HepG2 (cell line): ENCODE data around the gene CSDE1. TPM values are rescaled to one million over a fixed set of nuclear protein-coding genes. Genes with fewer than 3 reads are reported as not detected.
A peak's percentile ranks its signal among the peaks of the same experiment; 100 is the strongest.

Experiments used
- ATAC-seq: fragments of 200-7000 bp; cut with Tn5 transposase; 3 replicates; pipeline ENCODE4 v1.9.1; 2020; ENCODE audit warnings: mild to moderate bottlenecking, moderate library complexity
- BruUV-seq: library from RNA; stranded (reverse); fragments of 400-500 nt; replicated peaks from 2 replicates; lab custom pipeline; 2021; lab: Mats Ljungman, UMichigan
- CTCF ChIA-PET: fragments of 300-600 bp; formaldehyde crosslinking; extraction: SDS; loops from one replicate; lab custom pipeline; 2021; ENCODE audit warnings: low total read pairs, inconsistent platforms, low intra/inter-chr PET ratio; lab: Yijun Ruan, JAX
- POLR2A ChIA-PET: fragments of 350-600 bp; sonication (Branson Sonifier 250); formaldehyde crosslinking; loops from one replicate; lab custom pipeline; 2020; ENCODE audit warnings: antibody characterized with exemption, inconsistent platforms; lab: Yijun Ruan, JAX
- DNase-seq: peaks from one replicate; pipeline ENCODE4 v3.0.0-alpha.2; 2015; ENCODE audit warnings: low spot score
- FAIRE-seq: peaks from 3 replicates; lab custom pipeline; 2011; peaks lifted over from hg19 to GRCh38; lab: Jason Lieb, UNC
- H2AFZ ChIP-seq: one replicate; pipeline ENCODE4 v1.6.1; 2011; ENCODE audit warnings: low read length, inconsistent platforms
- H3K27ac ChIP-seq: fragments of 300-600 bp; 3 replicates; pipeline ENCODE4 v1.8.0; 2011; ENCODE audit warnings: mixed run types, mild to moderate bottlenecking, mixed read lengths, low read length, inconsistent platforms; ENCODE audit not compliant: insufficient read depth; ENCODE audit errors: extremely low read length
- H3K27me3 ChIP-seq, 2 experiments: fragments of 200-600 bp in 1 of 2; 2 replicates in 1 of 2; 3 replicates in 1 of 2; pipeline versions ENCODE4 v1.6.0 to v1.8.0; 2011; ENCODE audit warnings: low read length in 2 of 2, mild to moderate bottlenecking in 2 of 2, moderate library complexity in 2 of 2, inconsistent platforms in 1 of 2; ENCODE audit not compliant: insufficient read depth in 2 of 2, control insufficient read depth in 1 of 2
- H3K36me3 ChIP-seq, 2 experiments: fragments of 200-600 bp in 1 of 2; replicated peaks in 1 of 2; 2 replicates in 1 of 2; 3 replicates in 1 of 2; pipeline versions ENCODE4 v1.5.1 to v1.8.0; 2011; ENCODE audit warnings: low read length in 2 of 2, inconsistent platforms in 1 of 2; ENCODE audit not compliant: insufficient read depth in 2 of 2, control insufficient read depth in 1 of 2
- H3K4me1 ChIP-seq: 2 replicates; pipeline ENCODE4 v1.5.1; 2012; ENCODE audit warnings: low read length, inconsistent platforms; ENCODE audit not compliant: insufficient read depth
- H3K4me2 ChIP-seq: 2 replicates; pipeline ENCODE4 v1.6.0; 2011; ENCODE audit warnings: low read depth, low read length, inconsistent platforms
- H3K4me3 ChIP-seq, 3 experiments: fragments of 200-600 bp in 1 of 3; sonication (generic), shearing (Covaris generic) in 1 of 3; replicated peaks in 1 of 3; 2 replicates each; pipeline ENCODE4 v1.5.1; 2011 to 2016; ENCODE audit warnings: low read length in 3 of 3, inconsistent platforms in 2 of 3, low read depth in 2 of 3, mild to moderate bottlenecking in 2 of 3, control low read depth in 1 of 3, mixed read lengths in 1 of 3; ENCODE audit not compliant: insufficient read depth in 1 of 3
- H3K79me2 ChIP-seq: one replicate; pipeline ENCODE4 v1.6.1; 2011; ENCODE audit warnings: low read length, inconsistent platforms; ENCODE audit not compliant: insufficient read depth
- H3K9ac ChIP-seq: 2 replicates; pipeline ENCODE4 v1.6.0; 2011; ENCODE audit warnings: mild to moderate bottlenecking, low read depth, low read length, inconsistent platforms; ENCODE audit not compliant: insufficient read depth
- H3K9me3 ChIP-seq: 2 replicates; pipeline ENCODE4 v1.5.1; 2012; ENCODE audit warnings: mild to moderate bottlenecking, low read length
- H4K20me1 ChIP-seq: 2 replicates; pipeline ENCODE4 v1.6.0; 2011; ENCODE audit warnings: inconsistent platforms, mild to moderate bottlenecking, low read length, moderate library complexity; ENCODE audit not compliant: insufficient read depth
- FOXP1 ChIP-seq, 2 experiments: fragments of 450-650 bp in 1 of 2; IDR thresholded peaks; 2 replicates each; pipeline ENCODE4 v1.6.1; 2017 to 2018; ENCODE audit warnings: antibody characterized with exemption in 1 of 2
- NBN ChIP-seq: fragments of 450-650 bp; conservative IDR thresholded peaks from 2 replicates; pipeline ENCODE4 v1.6.1; 2017
- NFIC ChIP-seq: IDR thresholded peaks from 2 replicates; pipeline ENCODE4 v1.6.1; 2012; ENCODE audit warnings: mild to moderate bottlenecking, low read length, inconsistent platforms
- NPAS2 ChIP-seq: sonication (generic); formaldehyde crosslinking; IDR thresholded peaks from 2 replicates; pipeline ENCODE4 v1.8.0; 2022; ENCODE audit warnings: mild to moderate bottlenecking, missing genetic modification reagents, borderline replicate concordance
- PTBP1 ChIP-seq: fragments of 200-400 bp; formaldehyde crosslinking; IDR thresholded peaks from 2 replicates; pipeline ENCODE4 v1.6.1; 2018; ENCODE audit warnings: low read length, low read depth; ENCODE audit not compliant: poor library complexity, severe bottlenecking
- TOPORS ChIP-seq: sonication (generic); formaldehyde crosslinking; IDR thresholded peaks from 2 replicates; pipeline ENCODE4 v1.8.0; 2023; ENCODE audit warnings: mild to moderate bottlenecking, missing genetic modification reagents
- WGBS: methylation state at CpG from one replicate; pipeline ENCODE4 v1.1.6; 2017; ENCODE audit warnings: low lambda C conversion rate; 5-methylcytosine and 5-hydroxymethylcytosine counted together
- in situ Hi-C: cut with HindIII; loops from 2 replicates; pipeline ENCODE4 v1.10.0; 2017; ENCODE audit warnings: low pct_unique_long_range_greater_than_20kb; ENCODE audit not compliant: extremely low pct_ligation_motif_present
- intact Hi-C: fragments of 100-400 bp; cut with micrococcal nuclease; formaldehyde crosslinking; loops from one replicate; pipeline ENCODE4 v1.10.0; 2022; ENCODE audit not compliant: unreplicated experiment
- polyA plus RNA-seq, 8 experiments: library from polyadenylated mRNA; depleted of rRNA in 3 of 8; stranded (reverse) in 7 of 8; unstranded in 1 of 8; fragments of >200 nt; fragmentation: Illumina TruSeq in 4 of 8; extraction: Trizol in 4 of 8; gene quantifications; 2 replicates each; pipeline versions ENCODE4 v1.2.1 to v1.2.3, GENCODE V29; 2011 to 2016; ENCODE audit warnings: low read depth in 4 of 8, missing spikeins in 1 of 8, mixed read lengths in 1 of 8; ENCODE audit not compliant: insufficient read depth in 1 of 8
- total RNA-seq, 5 experiments: library from RNA; depleted of rRNA; stranded (reverse); fragments of >200 nt; fragmentation: Illumina TruSeq; extraction: Trizol; gene quantifications; 2 replicates each; pipeline ENCODE4 v1.2.3, GENCODE V29; 2016; ENCODE audit warnings: low read depth in 1 of 5
- TF ChIP-seq, protein P1 (sequence below): sonication (generic); formaldehyde crosslinking; IDR thresholded peaks from 2 replicates; pipeline ENCODE4 v1.4.0; 2020; ENCODE audit warnings: missing genetic modification reagents
- TF ChIP-seq, protein P2 (sequence below): sonication (generic); formaldehyde crosslinking; conservative IDR thresholded peaks from 2 replicates; pipeline ENCODE4 v1.4.0; 2020; ENCODE audit warnings: missing genetic modification reagents
- TF ChIP-seq, protein P3 (sequence below): sonication (generic); formaldehyde crosslinking; IDR thresholded peaks from 2 replicates; pipeline ENCODE4 v1.8.1; 2023; ENCODE audit warnings: mild to moderate bottlenecking, moderate library complexity, missing genetic modification reagents
- TF ChIP-seq, protein P4 (sequence below): sonication (generic); formaldehyde crosslinking; IDR thresholded peaks from 2 replicates; pipeline ENCODE4 v1.5.0; 2020; ENCODE audit warnings: missing genetic modification reagents, mild to moderate bottlenecking, borderline replicate concordance

The CSDE1 gene
- total and polyA plus RNA-seq, 2 of the 13 experiments (the other 11 are each of a cell fraction or from before 2014, with no cell fraction given) = 150 to 313 TPM

DNA sequence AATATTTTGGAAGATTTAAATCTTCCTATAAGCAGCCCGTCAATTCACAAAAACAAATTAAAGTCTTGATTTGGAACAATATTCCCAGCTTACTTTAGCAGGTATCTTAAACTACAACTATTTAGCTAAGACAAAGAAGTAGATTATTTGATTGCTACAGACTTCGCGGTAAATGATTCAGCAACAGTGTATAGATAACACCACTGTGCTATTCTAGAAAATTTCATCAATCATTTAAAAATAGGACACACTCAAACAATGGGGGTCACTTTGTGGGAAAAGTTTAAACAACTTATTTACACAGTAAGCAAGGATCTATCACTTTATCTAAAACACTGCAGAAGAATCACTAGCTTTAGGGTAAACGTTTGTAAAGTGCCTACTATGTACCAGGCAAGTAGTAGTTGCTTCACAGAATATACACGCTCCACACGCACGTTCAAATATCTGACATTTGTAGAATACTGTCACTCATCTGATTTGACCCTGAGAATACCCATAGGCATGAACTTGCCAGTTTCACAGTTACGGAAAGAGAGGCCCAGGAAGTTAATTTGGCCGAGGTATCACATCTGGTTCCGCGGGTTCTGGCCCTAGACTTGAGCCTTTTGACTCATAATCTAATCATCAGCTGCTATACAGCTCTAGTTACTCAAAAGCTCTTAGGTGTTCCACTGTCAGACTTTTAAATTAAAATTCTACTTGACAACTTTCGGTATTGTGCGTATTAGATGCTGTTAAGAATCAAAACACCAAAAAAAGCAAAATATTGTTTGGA is 88.8 kb downstream of the CSDE1 start (continued):
- TF ChIP-seq, protein P1, sequence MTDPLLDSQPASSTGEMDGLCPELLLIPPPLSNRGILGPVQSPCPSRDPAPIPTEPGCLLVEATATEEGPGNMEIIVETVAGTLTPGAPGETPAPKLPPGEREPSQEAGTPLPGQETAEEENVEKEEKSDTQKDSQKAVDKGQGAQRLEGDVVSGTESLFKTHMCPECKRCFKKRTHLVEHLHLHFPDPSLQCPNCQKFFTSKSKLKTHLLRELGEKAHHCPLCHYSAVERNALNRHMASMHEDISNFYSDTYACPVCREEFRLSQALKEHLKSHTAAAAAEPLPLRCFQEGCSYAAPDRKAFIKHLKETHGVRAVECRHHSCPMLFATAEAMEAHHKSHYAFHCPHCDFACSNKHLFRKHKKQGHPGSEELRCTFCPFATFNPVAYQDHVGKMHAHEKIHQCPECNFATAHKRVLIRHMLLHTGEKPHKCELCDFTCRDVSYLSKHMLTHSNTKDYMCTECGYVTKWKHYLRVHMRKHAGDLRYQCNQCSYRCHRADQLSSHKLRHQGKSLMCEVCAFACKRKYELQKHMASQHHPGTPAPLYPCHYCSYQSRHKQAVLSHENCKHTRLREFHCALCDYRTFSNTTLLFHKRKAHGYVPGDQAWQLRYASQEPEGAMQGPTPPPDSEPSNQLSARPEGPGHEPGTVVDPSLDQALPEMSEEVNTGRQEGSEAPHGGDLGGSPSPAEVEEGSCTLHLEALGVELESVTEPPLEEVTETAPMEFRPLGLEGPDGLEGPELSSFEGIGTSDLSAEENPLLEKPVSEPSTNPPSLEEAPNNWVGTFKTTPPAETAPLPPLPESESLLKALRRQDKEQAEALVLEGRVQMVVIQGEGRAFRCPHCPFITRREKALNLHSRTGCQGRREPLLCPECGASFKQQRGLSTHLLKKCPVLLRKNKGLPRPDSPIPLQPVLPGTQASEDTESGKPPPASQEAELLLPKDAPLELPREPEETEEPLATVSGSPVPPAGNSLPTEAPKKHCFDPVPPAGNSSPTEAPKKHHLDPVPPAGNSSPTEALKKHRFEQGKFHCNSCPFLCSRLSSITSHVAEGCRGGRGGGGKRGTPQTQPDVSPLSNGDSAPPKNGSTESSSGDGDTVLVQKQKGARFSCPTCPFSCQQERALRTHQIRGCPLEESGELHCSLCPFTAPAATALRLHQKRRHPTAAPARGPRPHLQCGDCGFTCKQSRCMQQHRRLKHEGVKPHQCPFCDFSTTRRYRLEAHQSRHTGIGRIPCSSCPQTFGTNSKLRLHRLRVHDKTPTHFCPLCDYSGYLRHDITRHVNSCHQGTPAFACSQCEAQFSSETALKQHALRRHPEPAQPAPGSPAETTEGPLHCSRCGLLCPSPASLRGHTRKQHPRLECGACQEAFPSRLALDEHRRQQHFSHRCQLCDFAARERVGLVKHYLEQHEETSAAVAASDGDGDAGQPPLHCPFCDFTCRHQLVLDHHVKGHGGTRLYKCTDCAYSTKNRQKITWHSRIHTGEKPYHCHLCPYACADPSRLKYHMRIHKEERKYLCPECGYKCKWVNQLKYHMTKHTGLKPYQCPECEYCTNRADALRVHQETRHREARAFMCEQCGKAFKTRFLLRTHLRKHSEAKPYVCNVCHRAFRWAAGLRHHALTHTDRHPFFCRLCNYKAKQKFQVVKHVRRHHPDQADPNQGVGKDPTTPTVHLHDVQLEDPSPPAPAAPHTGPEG = 0 out of 2 replicates have a peak, but pooled peaks have one; percentile 35
- TF ChIP-seq, all 625 proteins: peak for 8

DNA sequence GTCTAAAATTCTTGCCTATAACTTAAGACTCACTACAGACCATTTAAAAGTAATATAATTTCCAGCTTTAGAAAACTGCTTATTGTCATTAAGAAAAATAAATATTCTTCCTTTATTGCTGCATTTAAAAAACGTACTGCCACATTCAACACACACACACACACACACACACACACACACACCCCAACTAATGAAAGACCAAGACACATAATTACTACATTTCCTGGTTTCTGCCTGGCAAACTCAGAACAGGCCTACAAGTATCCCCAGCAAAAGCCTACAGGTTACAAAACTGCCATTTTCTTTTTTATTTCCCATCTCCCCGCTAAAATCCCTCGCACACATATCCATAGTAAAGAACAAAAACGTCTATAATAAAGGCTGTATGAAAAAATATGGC is 89.4 kb downstream of the CSDE1 start:
- H3K4me1 ChIP-seq = peaks cover 17% of the 10 kb centered on the region
- H3K79me2 ChIP-seq = no peaks in the 10 kb centered on the region
- in situ Hi-C loops = no loop called here
- H3K27me3 ChIP-seq = peaks cover 0 to 21% of the 10 kb centered on the region in 2 experiments; a peak in 1 of 5 replicates
- ATAC-seq (no peak), DNase-seq (no peak), FAIRE-seq (no peak)
- no peak overlapping the region for H3K27ac ChIP-seq
- no peaks in the 10 kb centered on the region for H3K36me3 ChIP-seq
- ChIA-PET CTCF (no interaction called here), POLR2A (interaction anchor here (1.0 kb wide), 1 partner anchor 112 kb away, joined by 3 read pairs; the partner anchor contains the start of gene SIKE1)
- no peak overlapping the region for H3K4me2 ChIP-seq
- intact Hi-C loops = no loop called here
- no peak overlapping the region for H3K4me3 ChIP-seq
- no peaks in the 10 kb centered on the region for H3K9me3 ChIP-seq
- no TSS peak for BruUV-seq
- H4K20me1 ChIP-seq = no peaks in the 10 kb centered on the region
- H2AFZ ChIP-seq = no peak overlapping the region
- no peak overlapping the region for H3K9ac ChIP-seq
- 31% methylated on average over 4 of the region's 4 CpGs for WGBS
- TF ChIP-seq, protein P2, sequence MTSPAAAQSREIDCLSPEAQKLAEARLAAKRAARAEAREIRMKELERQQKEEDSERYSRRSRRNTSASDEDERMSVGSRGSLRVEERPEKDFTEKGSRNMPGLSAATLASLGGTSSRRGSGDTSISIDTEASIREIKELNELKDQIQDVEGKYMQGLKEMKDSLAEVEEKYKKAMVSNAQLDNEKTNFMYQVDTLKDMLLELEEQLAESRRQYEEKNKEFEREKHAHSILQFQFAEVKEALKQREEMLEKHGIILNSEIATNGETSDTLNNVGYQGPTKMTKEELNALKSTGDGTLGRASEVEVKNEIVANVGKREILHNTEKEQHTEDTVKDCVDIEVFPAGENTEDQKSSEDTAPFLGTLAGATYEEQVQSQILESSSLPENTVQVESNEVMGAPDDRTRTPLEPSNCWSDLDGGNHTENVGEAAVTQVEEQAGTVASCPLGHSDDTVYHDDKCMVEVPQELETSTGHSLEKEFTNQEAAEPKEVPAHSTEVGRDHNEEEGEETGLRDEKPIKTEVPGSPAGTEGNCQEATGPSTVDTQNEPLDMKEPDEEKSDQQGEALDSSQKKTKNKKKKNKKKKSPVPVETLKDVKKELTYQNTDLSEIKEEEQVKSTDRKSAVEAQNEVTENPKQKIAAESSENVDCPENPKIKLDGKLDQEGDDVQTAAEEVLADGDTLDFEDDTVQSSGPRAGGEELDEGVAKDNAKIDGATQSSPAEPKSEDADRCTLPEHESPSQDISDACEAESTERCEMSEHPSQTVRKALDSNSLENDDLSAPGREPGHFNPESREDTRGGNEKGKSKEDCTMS = no peak
- no peak for TF ChIP-seq FOXP1 (IDR thresholded peaks at IDR 0.05)
- no peak for TF ChIP-seq FOXP1 (CRISPR knock-in tag; IDR thresholded peaks at IDR 0.05)
- no peak for TF ChIP-seq NFIC
- TF ChIP-seq TOPORS (CRISPR knock-in tag) = no peak
- TF ChIP-seq NPAS2 = no peak
- TF ChIP-seq, protein P3, sequence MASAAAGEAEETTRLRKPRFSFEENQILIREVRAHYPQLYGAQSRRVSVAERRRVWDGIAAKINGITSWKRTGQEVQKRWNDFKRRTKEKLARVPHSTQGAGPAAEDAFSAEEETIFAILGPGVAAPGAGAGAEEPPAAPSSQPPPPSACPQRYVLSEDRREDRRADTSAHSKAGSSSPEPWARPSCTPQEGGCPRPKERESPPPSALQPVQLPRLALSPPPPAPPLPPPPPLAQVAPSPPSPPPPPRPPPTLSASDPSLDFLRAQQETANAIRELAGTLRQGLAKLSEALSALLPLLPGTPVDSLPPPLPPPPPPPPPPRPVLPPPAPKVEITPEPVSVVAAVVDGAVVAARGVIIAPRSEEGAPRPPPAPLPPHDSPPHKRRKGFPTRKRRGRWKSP (CRISPR knock-in tag) = no peak
- TF ChIP-seq PTBP1 = no peak
- TF ChIP-seq, protein P4, sequence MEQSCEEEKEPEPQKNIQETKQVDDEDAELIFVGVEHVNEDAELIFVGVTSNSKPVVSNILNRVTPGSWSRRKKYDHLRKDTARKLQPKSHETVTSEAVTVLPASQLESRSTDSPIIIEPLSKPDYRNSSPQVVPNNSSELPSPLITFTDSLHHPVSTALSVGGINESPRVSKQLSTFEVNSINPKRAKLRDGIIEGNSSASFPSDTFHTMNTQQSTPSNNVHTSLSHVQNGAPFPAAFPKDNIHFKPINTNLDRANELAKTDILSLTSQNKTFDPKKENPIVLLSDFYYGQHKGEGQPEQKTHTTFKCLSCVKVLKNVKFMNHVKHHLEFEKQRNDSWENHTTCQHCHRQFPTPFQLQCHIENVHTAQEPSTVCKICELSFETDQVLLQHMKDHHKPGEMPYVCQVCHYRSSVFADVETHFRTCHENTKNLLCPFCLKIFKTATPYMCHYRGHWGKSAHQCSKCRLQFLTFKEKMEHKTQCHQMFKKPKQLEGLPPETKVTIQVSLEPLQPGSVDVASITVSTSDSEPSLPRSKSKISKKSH (CRISPR knock-in tag) = no peak
- TF ChIP-seq NBN = no peak
